Parathyroid adenoma (tissue), 2 donors: ENCODE results near the gene ADAMTS4.

Experiments
- H2AFZ ChIP-seq: fragments of 300-600 bp; sonication (generic); one replicate; pipeline ENCODE4 v1.7.0; 2017; ENCODE audit warnings: antibody characterized with exemption, mild to moderate bottlenecking
- H3K27ac ChIP-seq: fragments of 300-600 bp; sonication (generic); one replicate; pipeline ENCODE4 v1.7.0; 2017
- H3K27me3 ChIP-seq: fragments of 300-600 bp; sonication (generic); one replicate; pipeline ENCODE4 v1.7.0; 2017; ENCODE audit warnings: low read length; ENCODE audit not compliant: control insufficient read depth, insufficient read depth
- H3K36me3 ChIP-seq: fragments of 300-600 bp; sonication (generic); one replicate; pipeline ENCODE4 v1.7.0; 2017; ENCODE audit warnings: low read length; ENCODE audit not compliant: control insufficient read depth, insufficient read depth
- H3K4me1 ChIP-seq: fragments of 300-600 bp; sonication (generic); one replicate; pipeline ENCODE4 v1.7.0; 2017; ENCODE audit warnings: control low read depth
- H3K4me2 ChIP-seq: fragments of 300-600 bp; sonication (generic); one replicate; pipeline ENCODE4 v1.7.0; 2017; ENCODE audit warnings: low read length
- H3K4me3 ChIP-seq: fragments of 300-600 bp; sonication (generic); one replicate; pipeline ENCODE4 v1.7.0; 2017; ENCODE audit warnings: low read depth, low read length
- H3K79me2 ChIP-seq: fragments of 300-600 bp; sonication (generic); one replicate; pipeline ENCODE4 v1.7.0; 2017; ENCODE audit warnings: control low read depth
- H3K9ac ChIP-seq: fragments of 300-600 bp; sonication (generic); one replicate; pipeline ENCODE4 v1.7.0; 2017; ENCODE audit warnings: mild to moderate bottlenecking
- H3K9me3 ChIP-seq: fragments of 300-600 bp; sonication (generic); one replicate; pipeline ENCODE4 v1.7.0; 2017; ENCODE audit warnings: low read length; ENCODE audit not compliant: control insufficient read depth
- CTCF ChIP-seq: fragments of 300-600 bp; sonication (generic); IDR thresholded peaks from one replicate; pipeline ENCODE4 v1.7.0; 2017; ENCODE audit warnings: antibody characterized with exemption, mild to moderate bottlenecking
- donor health status: primary hyperparathyroidism.

The ADAMTS4 gene

GRCh38 chr1:161185732-161186311 lies 13.0 kb downstream of the ADAMTS4 start:
- Histone ChIP-seq H3K4me2 (no peak overlapping the region), H3K27ac (peak overlapping the region; percentile 72), H3K9me3 (no peaks in the 10 kb centered on the region), H3K36me3 (no peaks in the 10 kb centered on the region), H3K79me2 (no peaks in the 10 kb centered on the region), H3K9ac (no peak overlapping the region), H2AFZ (no peak overlapping the region), H3K4me3 (no peak overlapping the region), H3K27me3 (no peaks in the 10 kb centered on the region), H3K4me1 (no peaks in the 10 kb centered on the region)
- TF ChIP-seq CTCF = no peak

GRCh38 chr1:161185282-161185682 lies 13.6 kb downstream of the ADAMTS4 start:
- H3K27ac ChIP-seq = peak overlapping the region; percentile 72
- TF ChIP-seq CTCF = no peak
- H3K79me2 ChIP-seq = no peaks in the 10 kb centered on the region
- H3K36me3 ChIP-seq = no peaks in the 10 kb centered on the region
- no peaks in the 10 kb centered on the region for H3K27me3 ChIP-seq
- H3K9me3 ChIP-seq = no peaks in the 10 kb centered on the region
- no peak overlapping the region for H2AFZ ChIP-seq
- no peak overlapping the region for H3K4me2 ChIP-seq
- H3K9ac ChIP-seq = no peak overlapping the region
- no peak overlapping the region for H3K4me3 ChIP-seq
- no peaks in the 10 kb centered on the region for H3K4me1 ChIP-seq

GRCh38 chr1:161182214-161182613 lies 16.6 kb downstream of the ADAMTS4 start:
- no peaks in the 10 kb centered on the region for H3K9me3 ChIP-seq
- H3K4me2 ChIP-seq = no peak overlapping the region
- H3K9ac ChIP-seq = no peak overlapping the region
- H3K27ac ChIP-seq = no peak overlapping the region
- peaks cover 3% of the 10 kb centered on the region for H3K4me1 ChIP-seq
- no peaks in the 10 kb centered on the region for H3K36me3 ChIP-seq
- no peak for TF ChIP-seq CTCF
- no peak overlapping the region for H3K4me3 ChIP-seq
- no peak overlapping the region for H2AFZ ChIP-seq
- H3K79me2 ChIP-seq = peaks cover 4% of the 10 kb centered on the region
- H3K27me3 ChIP-seq = no peaks in the 10 kb centered on the region

DNA sequence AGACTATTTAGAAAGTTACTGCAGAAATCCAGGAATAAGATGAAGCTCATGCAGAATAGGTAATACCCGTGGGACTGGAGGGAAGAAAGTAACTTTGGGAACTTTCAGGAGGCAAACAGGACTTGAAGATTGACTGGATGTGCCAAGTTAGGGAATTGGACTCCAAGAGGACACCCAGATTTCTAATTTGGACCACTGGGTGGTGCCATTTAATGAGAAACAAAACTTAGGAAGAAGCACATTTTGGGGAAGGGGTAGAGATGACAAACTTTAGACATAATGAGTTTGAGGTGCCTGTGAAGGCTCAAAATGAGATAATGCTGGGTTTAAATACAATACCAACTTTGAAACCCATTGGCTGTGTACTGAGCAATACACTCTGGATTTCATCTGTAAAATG lies 18.2 kb downstream of the ADAMTS4 start:
- H3K79me2 ChIP-seq = peaks cover 4% of the 10 kb centered on the region
- H3K27me3 ChIP-seq = no peaks in the 10 kb centered on the region
- peaks cover 3% of the 10 kb centered on the region for H3K4me1 ChIP-seq
- no peak overlapping the region for H2AFZ ChIP-seq
- H3K27ac ChIP-seq = no peak overlapping the region
- H3K4me3 ChIP-seq = no peak overlapping the region
- H3K36me3 ChIP-seq = no peaks in the 10 kb centered on the region
- H3K9ac ChIP-seq = no peak overlapping the region
- no peak overlapping the region for H3K4me2 ChIP-seq
- no peak for TF ChIP-seq CTCF
- no peaks in the 10 kb centered on the region for H3K9me3 ChIP-seq

DNA sequence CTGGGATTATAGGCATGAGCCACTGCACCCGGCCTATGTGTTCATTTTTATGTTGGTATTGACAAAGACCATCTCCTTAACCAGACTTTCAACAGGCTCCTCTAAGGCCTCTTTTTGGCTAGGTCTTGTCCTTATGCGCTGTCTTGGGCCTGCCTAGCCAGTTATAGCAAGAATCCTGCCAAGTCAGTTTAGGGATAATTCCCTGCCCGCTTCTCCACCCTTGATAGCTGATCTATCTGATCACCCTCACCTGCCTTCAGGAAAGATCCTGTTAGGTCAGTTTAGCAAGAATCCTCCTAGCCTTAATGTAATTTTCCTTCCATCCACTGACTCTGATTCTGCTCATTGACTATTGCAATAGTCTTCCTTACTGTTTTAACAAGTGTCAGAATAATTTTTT lies 19.2 kb downstream of the ADAMTS4 start:
- H3K4me1 ChIP-seq = peaks cover 3% of the 10 kb centered on the region
- no peak for TF ChIP-seq CTCF
- no peak overlapping the region for H3K27ac ChIP-seq

More for the DNA sequence above, 19.2 kb downstream of the ADAMTS4 start:
- Histone ChIP-seq H2AFZ (no peak overlapping the region), H3K4me2 (no peak overlapping the region), H3K9ac (no peak overlapping the region), H3K9me3 (no peaks in the 10 kb centered on the region), H3K36me3 (no peaks in the 10 kb centered on the region), H3K27me3 (no peaks in the 10 kb centered on the region), H3K4me3 (no peak overlapping the region), H3K79me2 (peaks cover 4% of the 10 kb centered on the region)
